WTC11 (cell line): ENCODE data around the gene ERICH6B. TPM values are rescaled to one million over a fixed set of nuclear protein-coding genes. Genes with fewer than 3 reads are reported as not detected.

Experiments used
- ATAC-seq: fragments of 200-7000 bp; cut with Tn5 transposase; 2 replicates; pipeline ENCODE4 v1.10.0; 2021; ENCODE audit warnings: mild to moderate bottlenecking, moderate library complexity
- CTCF ChIA-PET: fragments of 300-600 bp; sonication (Branson Sonifier 250); formaldehyde crosslinking; loops from one replicate; lab custom pipeline; 2021; ENCODE audit warnings: antibody characterized with exemption; lab: Charles Lee
- POLR2A ChIA-PET: fragments of 350-600 bp; sonication (Branson Sonifier 250); formaldehyde crosslinking; loops from one replicate; lab custom pipeline; 2021; ENCODE audit warnings: antibody characterized with exemption; lab: Charles Lee
- DNase-seq: peaks from one replicate; pipeline ENCODE4 v3.0.0; 2021; ENCODE audit warnings: low spot score
- H3K27ac Mint-ChIP-seq: 2 replicates; pipeline ENCODE4 v1.8.0; 2021; ENCODE audit warnings: mixed read lengths
- H3K27me3 Mint-ChIP-seq: 2 replicates; pipeline ENCODE4 v1.8.0; 2021; ENCODE audit warnings: low read depth, mild to moderate bottlenecking, moderate library complexity, mixed read lengths
- H3K36me3 Mint-ChIP-seq: 2 replicates; pipeline ENCODE4 v1.8.0; 2021; ENCODE audit warnings: mixed read lengths
- H3K4me1 Mint-ChIP-seq: 2 replicates; pipeline ENCODE4 v1.8.0; 2022; ENCODE audit warnings: mixed read lengths
- H3K4me3 Mint-ChIP-seq: 2 replicates; pipeline ENCODE4 v1.8.0; 2021; ENCODE audit warnings: mild to moderate bottlenecking, moderate library complexity, mixed read lengths
- H3K9me3 Mint-ChIP-seq: 2 replicates; pipeline ENCODE4 v1.8.0; 2021; ENCODE audit warnings: mixed read lengths
- CREB1 ChIP-seq: sonication (generic); formaldehyde crosslinking; IDR thresholded peaks from 2 replicates; pipeline ENCODE4 v1.8.0; 2023; ENCODE audit warnings: mild to moderate bottlenecking, missing genetic modification reagents
- JUN ChIP-seq: sonication (generic); formaldehyde crosslinking; IDR thresholded peaks from 2 replicates; pipeline ENCODE4 v1.8.0; 2023; ENCODE audit warnings: mild to moderate bottlenecking, missing genetic modification reagents
- NFATC4 ChIP-seq: fragments of 250-450 bp; sonication (Bioruptor Pico); IDR thresholded peaks from 2 replicates; pipeline ENCODE4 v1.9.0; 2021; ENCODE audit warnings: mild to moderate bottlenecking
- NFYB ChIP-seq: sonication (generic); formaldehyde crosslinking; conservative IDR thresholded peaks from 2 replicates; pipeline ENCODE4 v1.8.0; 2022; ENCODE audit warnings: low read depth, missing genetic modification reagents
- SOX15 ChIP-seq: fragments of 250-450 bp; sonication (Bioruptor Pico); IDR thresholded peaks from 2 replicates; pipeline ENCODE4 v1.9.0; 2021; ENCODE audit warnings: mild to moderate bottlenecking
- TEAD1 ChIP-seq: sonication (generic); formaldehyde crosslinking; IDR thresholded peaks from 2 replicates; pipeline ENCODE4 v1.8.0; 2022; ENCODE audit warnings: mild to moderate bottlenecking, missing genetic modification reagents
- TEAD4 ChIP-seq: sonication (generic); formaldehyde crosslinking; IDR thresholded peaks from 2 replicates; pipeline ENCODE4 v1.8.0; 2022; ENCODE audit warnings: mild to moderate bottlenecking, missing genetic modification reagents
- ZNF138 ChIP-seq: sonication (generic); formaldehyde crosslinking; conservative IDR thresholded peaks from 2 replicates; pipeline ENCODE4 v1.8.1; 2022; ENCODE audit warnings: mild to moderate bottlenecking, moderate library complexity, missing genetic modification reagents
- ZNF232 ChIP-seq: sonication (generic); formaldehyde crosslinking; IDR thresholded peaks from 2 replicates; pipeline ENCODE4 v1.8.0; 2022; ENCODE audit warnings: mild to moderate bottlenecking, missing genetic modification reagents
- ZNF263 ChIP-seq: sonication (generic); formaldehyde crosslinking; IDR thresholded peaks from 2 replicates; pipeline ENCODE4 v1.8.1; 2022; ENCODE audit warnings: low read depth, mild to moderate bottlenecking, moderate library complexity, missing genetic modification reagents
- ZNF416 ChIP-seq: fragments of 250-450 bp; sonication (Bioruptor Pico); IDR thresholded peaks from 2 replicates; pipeline ENCODE4 v1.9.0; 2021; ENCODE audit warnings: mild to moderate bottlenecking, inconsistent platforms
- ZNF423 ChIP-seq: fragments of 250-450 bp; sonication (Bioruptor Pico); IDR thresholded peaks from 2 replicates; pipeline ENCODE4 v2.1.2; 2022; ENCODE audit warnings: mild to moderate bottlenecking, moderate library complexity
- ZNF671 ChIP-seq: fragments of 250-450 bp; sonication (Bioruptor Pico); IDR thresholded peaks from 2 replicates; pipeline ENCODE4 v1.8.0; 2021; ENCODE audit warnings: mild to moderate bottlenecking
- total RNA-seq: library from RNA; stranded (reverse); gene quantifications from 3 replicates; pipeline ENCODE4 v1.2.3, GENCODE V29; 2021
- TF ChIP-seq, protein P1 (sequence below): sonication (generic); formaldehyde crosslinking; IDR thresholded peaks from 2 replicates; pipeline ENCODE4 v1.8.0; 2022; ENCODE audit warnings: mild to moderate bottlenecking, missing genetic modification reagents
- TF ChIP-seq, protein P2 (sequence below): sonication (generic); formaldehyde crosslinking; IDR thresholded peaks from 2 replicates; pipeline ENCODE4 v1.8.1; 2023; ENCODE audit warnings: mild to moderate bottlenecking, missing genetic modification reagents, moderate library complexity
- TF ChIP-seq, protein P3 (sequence below): sonication (generic); formaldehyde crosslinking; IDR thresholded peaks from 2 replicates; pipeline ENCODE4 v1.8.0; 2023; ENCODE audit warnings: mild to moderate bottlenecking, missing genetic modification reagents
- TF ChIP-seq, protein P4 (sequence below): sonication (generic); formaldehyde crosslinking; IDR thresholded peaks from 2 replicates; pipeline ENCODE4 v1.8.1; 2023; ENCODE audit warnings: mild to moderate bottlenecking, missing genetic modification reagents, borderline replicate concordance
- TF ChIP-seq, protein P5 (sequence below): sonication (generic); formaldehyde crosslinking; IDR thresholded peaks from 2 replicates; pipeline ENCODE4 v1.8.0; 2022; ENCODE audit warnings: mild to moderate bottlenecking, missing genetic modification reagents
- TF ChIP-seq, protein P6 (sequence below): sonication (generic); formaldehyde crosslinking; IDR thresholded peaks from 2 replicates; pipeline ENCODE4 v1.8.1; 2022; ENCODE audit warnings: missing genetic modification reagents, borderline replicate concordance
- TF ChIP-seq, protein P7 (sequence below): fragments of 250-450 bp; sonication (Bioruptor Pico); IDR thresholded peaks from 2 replicates; pipeline ENCODE4 v1.9.0; 2021; ENCODE audit warnings: moderate library complexity, mild to moderate bottlenecking, inconsistent platforms, borderline replicate concordance
- TF ChIP-seq, protein P8 (sequence below): sonication (generic); formaldehyde crosslinking; IDR thresholded peaks from 2 replicates; pipeline ENCODE4 v1.8.1; 2023; ENCODE audit warnings: mild to moderate bottlenecking, moderate library complexity, missing genetic modification reagents

Gene ERICH6B
- total RNA-seq, 1 experiment from 2014 or later: not detected

DNA sequence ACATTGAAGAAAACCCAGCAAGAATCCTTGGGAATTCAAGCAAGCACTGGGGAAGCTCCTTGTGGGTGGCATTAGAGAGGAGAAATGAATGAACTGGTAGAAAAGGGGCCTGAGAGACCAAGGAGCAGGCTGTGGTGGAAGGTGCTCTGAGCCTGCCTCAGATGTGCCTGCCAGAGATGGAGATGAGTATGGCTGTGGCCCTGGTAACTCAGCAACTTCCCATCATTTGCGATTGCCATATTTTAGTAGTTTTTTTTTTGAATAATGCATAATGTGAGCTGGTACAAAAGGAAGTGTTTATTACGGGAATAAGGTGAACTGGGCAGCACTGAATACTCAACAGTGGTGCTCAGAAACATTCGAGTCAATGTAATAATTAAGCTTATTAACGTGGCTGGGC is 39.1 kb downstream of the ERICH6B start (continued):
- TF ChIP-seq ZNF138 (no peak), SOX15 (no peak)

DNA sequence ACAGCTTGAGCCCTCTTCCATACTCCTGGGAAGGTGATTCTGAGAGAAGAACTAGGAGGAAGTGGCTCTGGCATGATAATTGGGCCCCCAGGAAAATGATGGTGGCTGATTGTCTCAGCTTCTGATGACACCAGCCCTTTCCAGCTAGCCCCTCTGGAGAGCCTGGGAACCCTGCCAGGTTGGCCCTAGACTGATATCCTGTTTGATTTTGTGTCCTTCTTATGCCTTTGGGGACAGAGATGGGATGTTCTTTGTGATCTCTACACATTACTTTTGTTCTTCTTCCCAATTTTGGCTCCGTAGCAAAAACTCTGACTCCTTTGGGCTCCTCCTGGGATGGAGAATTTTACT is 39.7 kb downstream of the ERICH6B start:
- DNase-seq (no peak), ATAC-seq (no peak)
- H3K27me3 Mint-ChIP-seq: peaks cover 46% of the 10 kb centered on the region
- ChIA-PET CTCF (no interaction called here), POLR2A (no interaction called here)
- peaks cover 10% of the 10 kb centered on the region for H3K4me1 Mint-ChIP-seq
- no peaks in the 10 kb centered on the region for H3K36me3 Mint-ChIP-seq
- peaks cover 3% of the 10 kb centered on the region for H3K9me3 Mint-ChIP-seq
- TF ChIP-seq, protein P1, sequence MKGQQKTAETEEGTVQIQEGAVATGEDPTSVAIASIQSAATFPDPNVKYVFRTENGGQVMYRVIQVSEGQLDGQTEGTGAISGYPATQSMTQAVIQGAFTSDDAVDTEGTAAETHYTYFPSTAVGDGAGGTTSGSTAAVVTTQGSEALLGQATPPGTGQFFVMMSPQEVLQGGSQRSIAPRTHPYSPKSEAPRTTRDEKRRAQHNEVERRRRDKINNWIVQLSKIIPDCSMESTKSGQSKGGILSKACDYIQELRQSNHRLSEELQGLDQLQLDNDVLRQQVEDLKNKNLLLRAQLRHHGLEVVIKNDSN: no peak
- TF ChIP-seq ZNF263 (CRISPR knock-in tag) (no peak), CREB1 (no peak), NFATC4 (no peak), TEAD4 (CRISPR knock-in tag) (no peak), TEAD1 (CRISPR knock-in tag) (no peak), NFYB (CRISPR knock-in tag) (no peak), ZNF671 (CRISPR knock-in tag) (no peak), ZNF423 (no peak), ZNF232 (CRISPR knock-in tag) (no peak), JUN (CRISPR knock-in tag) (no peak), ZNF416 (CRISPR knock-in tag) (no peak)
- TF ChIP-seq, protein P2, sequence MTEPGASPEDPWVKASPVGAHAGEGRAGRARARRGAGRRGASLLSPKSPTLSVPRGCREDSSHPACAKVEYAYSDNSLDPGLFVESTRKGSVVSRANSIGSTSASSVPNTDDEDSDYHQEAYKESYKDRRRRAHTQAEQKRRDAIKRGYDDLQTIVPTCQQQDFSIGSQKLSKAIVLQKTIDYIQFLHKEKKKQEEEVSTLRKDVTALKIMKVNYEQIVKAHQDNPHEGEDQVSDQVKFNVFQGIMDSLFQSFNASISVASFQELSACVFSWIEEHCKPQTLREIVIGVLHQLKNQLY (CRISPR knock-in tag): no peak
- TF ChIP-seq, protein P3, sequence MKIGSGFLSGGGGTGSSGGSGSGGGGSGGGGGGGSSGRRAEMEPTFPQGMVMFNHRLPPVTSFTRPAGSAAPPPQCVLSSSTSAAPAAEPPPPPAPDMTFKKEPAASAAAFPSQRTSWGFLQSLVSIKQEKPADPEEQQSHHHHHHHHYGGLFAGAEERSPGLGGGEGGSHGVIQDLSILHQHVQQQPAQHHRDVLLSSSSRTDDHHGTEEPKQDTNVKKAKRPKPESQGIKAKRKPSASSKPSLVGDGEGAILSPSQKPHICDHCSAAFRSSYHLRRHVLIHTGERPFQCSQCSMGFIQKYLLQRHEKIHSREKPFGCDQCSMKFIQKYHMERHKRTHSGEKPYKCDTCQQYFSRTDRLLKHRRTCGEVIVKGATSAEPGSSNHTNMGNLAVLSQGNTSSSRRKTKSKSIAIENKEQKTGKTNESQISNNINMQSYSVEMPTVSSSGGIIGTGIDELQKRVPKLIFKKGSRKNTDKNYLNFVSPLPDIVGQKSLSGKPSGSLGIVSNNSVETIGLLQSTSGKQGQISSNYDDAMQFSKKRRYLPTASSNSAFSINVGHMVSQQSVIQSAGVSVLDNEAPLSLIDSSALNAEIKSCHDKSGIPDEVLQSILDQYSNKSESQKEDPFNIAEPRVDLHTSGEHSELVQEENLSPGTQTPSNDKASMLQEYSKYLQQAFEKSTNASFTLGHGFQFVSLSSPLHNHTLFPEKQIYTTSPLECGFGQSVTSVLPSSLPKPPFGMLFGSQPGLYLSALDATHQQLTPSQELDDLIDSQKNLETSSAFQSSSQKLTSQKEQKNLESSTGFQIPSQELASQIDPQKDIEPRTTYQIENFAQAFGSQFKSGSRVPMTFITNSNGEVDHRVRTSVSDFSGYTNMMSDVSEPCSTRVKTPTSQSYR (CRISPR knock-in tag): no peak
- TF ChIP-seq, protein P4, sequence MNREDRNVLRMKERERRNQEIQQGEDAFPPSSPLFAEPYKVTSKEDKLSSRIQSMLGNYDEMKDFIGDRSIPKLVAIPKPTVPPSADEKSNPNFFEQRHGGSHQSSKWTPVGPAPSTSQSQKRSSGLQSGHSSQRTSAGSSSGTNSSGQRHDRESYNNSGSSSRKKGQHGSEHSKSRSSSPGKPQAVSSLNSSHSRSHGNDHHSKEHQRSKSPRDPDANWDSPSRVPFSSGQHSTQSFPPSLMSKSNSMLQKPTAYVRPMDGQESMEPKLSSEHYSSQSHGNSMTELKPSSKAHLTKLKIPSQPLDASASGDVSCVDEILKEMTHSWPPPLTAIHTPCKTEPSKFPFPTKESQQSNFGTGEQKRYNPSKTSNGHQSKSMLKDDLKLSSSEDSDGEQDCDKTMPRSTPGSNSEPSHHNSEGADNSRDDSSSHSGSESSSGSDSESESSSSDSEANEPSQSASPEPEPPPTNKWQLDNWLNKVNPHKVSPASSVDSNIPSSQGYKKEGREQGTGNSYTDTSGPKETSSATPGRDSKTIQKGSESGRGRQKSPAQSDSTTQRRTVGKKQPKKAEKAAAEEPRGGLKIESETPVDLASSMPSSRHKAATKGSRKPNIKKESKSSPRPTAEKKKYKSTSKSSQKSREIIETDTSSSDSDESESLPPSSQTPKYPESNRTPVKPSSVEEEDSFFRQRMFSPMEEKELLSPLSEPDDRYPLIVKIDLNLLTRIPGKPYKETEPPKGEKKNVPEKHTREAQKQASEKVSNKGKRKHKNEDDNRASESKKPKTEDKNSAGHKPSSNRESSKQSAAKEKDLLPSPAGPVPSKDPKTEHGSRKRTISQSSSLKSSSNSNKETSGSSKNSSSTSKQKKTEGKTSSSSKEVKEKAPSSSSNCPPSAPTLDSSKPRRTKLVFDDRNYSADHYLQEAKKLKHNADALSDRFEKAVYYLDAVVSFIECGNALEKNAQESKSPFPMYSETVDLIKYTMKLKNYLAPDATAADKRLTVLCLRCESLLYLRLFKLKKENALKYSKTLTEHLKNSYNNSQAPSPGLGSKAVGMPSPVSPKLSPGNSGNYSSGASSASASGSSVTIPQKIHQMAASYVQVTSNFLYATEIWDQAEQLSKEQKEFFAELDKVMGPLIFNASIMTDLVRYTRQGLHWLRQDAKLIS (CRISPR knock-in tag): no peak
- TF ChIP-seq, protein P5, sequence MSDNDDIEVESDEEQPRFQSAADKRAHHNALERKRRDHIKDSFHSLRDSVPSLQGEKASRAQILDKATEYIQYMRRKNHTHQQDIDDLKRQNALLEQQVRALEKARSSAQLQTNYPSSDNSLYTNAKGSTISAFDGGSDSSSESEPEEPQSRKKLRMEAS (CRISPR knock-in tag): no peak
- TF ChIP-seq, protein P6, sequence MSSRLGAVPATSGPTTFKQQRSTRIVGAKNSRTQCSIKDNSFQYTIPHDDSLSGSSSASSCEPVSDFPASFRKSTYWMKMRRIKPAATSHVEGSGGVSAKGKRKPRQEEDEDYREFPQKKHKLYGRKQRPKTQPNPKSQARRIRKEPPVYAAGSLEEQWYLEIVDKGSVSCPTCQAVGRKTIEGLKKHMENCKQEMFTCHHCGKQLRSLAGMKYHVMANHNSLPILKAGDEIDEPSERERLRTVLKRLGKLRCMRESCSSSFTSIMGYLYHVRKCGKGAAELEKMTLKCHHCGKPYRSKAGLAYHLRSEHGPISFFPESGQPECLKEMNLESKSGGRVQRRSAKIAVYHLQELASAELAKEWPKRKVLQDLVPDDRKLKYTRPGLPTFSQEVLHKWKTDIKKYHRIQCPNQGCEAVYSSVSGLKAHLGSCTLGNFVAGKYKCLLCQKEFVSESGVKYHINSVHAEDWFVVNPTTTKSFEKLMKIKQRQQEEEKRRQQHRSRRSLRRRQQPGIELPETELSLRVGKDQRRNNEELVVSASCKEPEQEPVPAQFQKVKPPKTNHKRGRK (CRISPR knock-in tag): no peak
- TF ChIP-seq, protein P7, sequence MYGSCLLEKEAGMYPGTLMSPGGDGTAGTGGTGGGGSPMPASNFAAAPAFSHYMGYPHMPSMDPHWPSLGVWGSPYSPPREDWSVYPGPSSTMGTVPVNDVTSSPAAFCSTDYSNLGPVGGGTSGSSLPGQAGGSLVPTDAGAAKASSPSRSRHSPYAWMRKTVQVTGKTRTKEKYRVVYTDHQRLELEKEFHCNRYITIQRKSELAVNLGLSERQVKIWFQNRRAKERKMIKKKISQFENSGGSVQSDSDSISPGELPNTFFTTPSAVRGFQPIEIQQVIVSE (CRISPR knock-in tag): no peak
- TF ChIP-seq, protein P8, sequence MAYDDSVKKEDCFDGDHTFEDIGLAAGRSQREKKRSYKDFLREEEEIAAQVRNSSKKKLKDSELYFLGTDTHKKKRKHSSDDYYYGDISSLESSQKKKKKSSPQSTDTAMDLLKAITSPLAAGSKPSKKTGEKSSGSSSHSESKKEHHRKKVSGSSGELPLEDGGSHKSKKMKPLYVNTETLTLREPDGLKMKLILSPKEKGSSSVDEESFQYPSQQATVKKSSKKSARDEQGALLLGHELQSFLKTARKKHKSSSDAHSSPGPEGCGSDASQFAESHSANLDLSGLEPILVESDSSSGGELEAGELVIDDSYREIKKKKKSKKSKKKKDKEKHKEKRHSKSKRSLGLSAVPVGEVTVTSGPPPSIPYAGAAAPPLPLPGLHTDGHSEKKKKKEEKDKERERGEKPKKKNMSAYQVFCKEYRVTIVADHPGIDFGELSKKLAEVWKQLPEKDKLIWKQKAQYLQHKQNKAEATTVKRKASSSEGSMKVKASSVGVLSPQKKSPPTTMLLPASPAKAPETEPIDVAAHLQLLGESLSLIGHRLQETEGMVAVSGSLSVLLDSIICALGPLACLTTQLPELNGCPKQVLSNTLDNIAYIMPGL: no peak
- no peak overlapping the region for H3K4me3 Mint-ChIP-seq
- no peak overlapping the region for H3K27ac Mint-ChIP-seq
